Brain microvascular endothelial cell (primary cell): ENCODE data around the gene TMEM9B.
"Not testable (repeated sequence)": the region's sequence is repeated elsewhere in the genome, so short reads cannot be mapped to it uniquely, and the experiment has no call there.

Experiments
- DNase-seq: peaks from one replicate; pipeline ENCODE4 v3.0.0-alpha.2; 2020
- H3K27ac ChIP-seq: fragments of 250-450 bp; sonication (Bioruptor Pico); 2 replicates; pipeline ENCODE4 v1.5.1; 2020; ENCODE audit warnings: mild to moderate bottlenecking, moderate library complexity
- H3K27me3 ChIP-seq: fragments of 250-450 bp; sonication (Bioruptor Pico); replicated peaks from 2 replicates; pipeline ENCODE4 v1.5.1; 2020; ENCODE audit warnings: mild to moderate bottlenecking
- H3K36me3 ChIP-seq: fragments of 250-450 bp; sonication (Bioruptor Pico); replicated peaks from 2 replicates; pipeline ENCODE4 v1.5.1; 2020; ENCODE audit warnings: mild to moderate bottlenecking
- H3K4me3 ChIP-seq: 2 replicates; pipeline ENCODE4 v1.5.1; 2011; ENCODE audit warnings: low read depth, mild to moderate bottlenecking, control low read depth, low read length, moderate library complexity
- in situ Hi-C: cut with HindIII; loops from 2 replicates; pipeline ENCODE4 v1.10.0; 2017; ENCODE audit warnings: low sequenced_read_pairs, low pct_ligation_motif_present
- TF ChIP-seq, protein P1 (sequence below): IDR thresholded peaks from 2 replicates; pipeline ENCODE4 v1.5.1; 2011; ENCODE audit warnings: low read depth, mild to moderate bottlenecking, moderate library complexity, low read length, control low read depth, inconsistent platforms; ENCODE audit errors: missing control alignments

Gene TMEM9B

DNA sequence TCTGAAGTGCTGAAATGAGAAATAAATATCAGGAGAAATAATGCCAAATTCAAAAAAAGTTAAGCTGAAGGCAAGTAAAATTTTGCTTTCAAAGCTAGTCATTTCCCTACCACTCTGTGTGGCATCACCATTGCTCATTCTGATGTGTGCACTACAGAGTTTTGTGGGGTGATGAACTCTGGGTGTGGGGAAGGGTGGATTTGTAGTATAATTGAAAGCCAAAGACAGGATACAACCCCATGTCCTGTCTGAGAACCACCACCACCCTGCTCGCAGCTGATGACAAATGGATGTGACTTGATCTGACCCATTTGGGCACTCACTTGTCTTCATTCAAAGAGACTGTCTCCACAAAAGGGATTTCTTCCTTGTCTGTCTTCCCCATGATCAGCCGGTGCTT, 19.3 kb upstream of the TMEM9B start:
- in situ Hi-C loops: no loop called here
- TF ChIP-seq, protein P1, sequence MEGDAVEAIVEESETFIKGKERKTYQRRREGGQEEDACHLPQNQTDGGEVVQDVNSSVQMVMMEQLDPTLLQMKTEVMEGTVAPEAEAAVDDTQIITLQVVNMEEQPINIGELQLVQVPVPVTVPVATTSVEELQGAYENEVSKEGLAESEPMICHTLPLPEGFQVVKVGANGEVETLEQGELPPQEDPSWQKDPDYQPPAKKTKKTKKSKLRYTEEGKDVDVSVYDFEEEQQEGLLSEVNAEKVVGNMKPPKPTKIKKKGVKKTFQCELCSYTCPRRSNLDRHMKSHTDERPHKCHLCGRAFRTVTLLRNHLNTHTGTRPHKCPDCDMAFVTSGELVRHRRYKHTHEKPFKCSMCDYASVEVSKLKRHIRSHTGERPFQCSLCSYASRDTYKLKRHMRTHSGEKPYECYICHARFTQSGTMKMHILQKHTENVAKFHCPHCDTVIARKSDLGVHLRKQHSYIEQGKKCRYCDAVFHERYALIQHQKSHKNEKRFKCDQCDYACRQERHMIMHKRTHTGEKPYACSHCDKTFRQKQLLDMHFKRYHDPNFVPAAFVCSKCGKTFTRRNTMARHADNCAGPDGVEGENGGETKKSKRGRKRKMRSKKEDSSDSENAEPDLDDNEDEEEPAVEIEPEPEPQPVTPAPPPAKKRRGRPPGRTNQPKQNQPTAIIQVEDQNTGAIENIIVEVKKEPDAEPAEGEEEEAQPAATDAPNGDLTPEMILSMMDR: no peak

DNA sequence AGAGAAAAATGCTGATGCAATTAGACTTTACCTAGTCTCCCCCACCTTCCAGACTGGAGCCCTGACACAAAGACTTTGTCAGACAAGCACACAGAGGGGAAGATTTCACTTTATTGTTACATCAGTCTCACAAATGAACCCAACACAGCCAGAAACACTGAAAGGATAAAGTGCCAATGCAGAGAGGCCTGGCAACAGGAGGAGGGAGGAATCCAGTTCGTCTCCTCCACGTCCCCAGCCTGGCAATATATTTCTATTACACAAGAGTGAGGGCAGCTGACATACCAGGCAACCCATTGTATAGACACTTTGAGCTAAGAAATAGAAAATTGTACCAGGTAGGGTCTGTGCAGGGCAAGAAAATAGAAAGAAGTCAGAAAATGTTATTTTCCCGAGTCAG, 16.2 kb upstream of the TMEM9B start:
- Histone ChIP-seq H3K4me3 (no peak overlapping the region), H3K27me3 (no peaks in the 10 kb centered on the region), H3K36me3 (no peaks in the 10 kb centered on the region), H3K27ac (no peak overlapping the region)
- in situ Hi-C loops: no loop called here
- DNase-seq: no peak
- TF ChIP-seq, protein P1: no peak

More for the DNA sequence above, 19.3 kb upstream of the TMEM9B start:
- H3K27me3 ChIP-seq: no peaks in the 10 kb centered on the region
- no peaks in the 10 kb centered on the region for H3K36me3 ChIP-seq
- H3K4me3 ChIP-seq: no peak overlapping the region
- no peak overlapping the region for H3K27ac ChIP-seq
- no peak for DNase-seq

DNA sequence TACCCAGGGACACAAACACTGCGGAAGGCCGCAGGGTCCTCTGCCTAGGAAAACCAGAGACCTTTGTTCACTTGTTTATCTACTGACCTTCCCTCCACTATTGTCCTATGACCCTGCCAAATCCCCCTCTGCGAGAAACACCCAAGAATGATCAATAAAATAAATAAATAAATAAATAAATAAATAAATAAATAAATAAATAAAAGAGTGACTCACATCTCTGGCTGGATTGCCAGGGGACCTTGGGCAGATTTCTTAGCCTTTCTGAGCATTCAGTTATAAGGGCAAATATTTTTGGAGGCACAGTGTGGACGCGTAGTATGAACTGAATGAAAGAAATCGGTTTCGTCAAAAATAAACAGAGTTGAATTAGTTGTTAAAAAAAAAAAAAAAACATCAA, 15.1 kb upstream of the TMEM9B start:
- H3K27ac ChIP-seq, in situ Hi-C loops, DNase-seq: not testable (repeated sequence)

DNA sequence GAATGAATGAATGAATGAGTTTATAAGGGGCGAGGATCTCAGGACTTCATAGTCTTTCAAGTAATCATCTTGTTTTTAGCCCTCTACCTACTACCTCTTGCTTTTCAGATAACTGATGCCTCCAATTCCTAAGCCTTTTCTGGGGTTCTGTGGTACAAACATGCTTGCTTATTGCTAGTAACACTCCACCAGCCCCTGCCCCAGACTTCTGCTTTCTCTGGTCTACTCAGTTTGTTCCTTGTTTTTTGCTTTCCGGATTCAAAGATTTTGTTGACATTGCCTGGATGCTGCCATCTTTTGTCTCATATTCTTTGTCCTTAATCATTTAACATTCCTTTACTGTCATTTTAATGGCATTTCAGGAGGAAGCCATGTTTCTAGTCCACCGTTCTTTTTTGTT, 8.9 kb upstream of the TMEM9B start:
- in situ Hi-C loops: no loop called here
- DNase-seq: no peak

More for the DNA sequence above, 15.1 kb upstream of the TMEM9B start:
- not testable (repeated sequence) for H3K4me3 ChIP-seq, H3K27me3 ChIP-seq, H3K36me3 ChIP-seq

DNA sequence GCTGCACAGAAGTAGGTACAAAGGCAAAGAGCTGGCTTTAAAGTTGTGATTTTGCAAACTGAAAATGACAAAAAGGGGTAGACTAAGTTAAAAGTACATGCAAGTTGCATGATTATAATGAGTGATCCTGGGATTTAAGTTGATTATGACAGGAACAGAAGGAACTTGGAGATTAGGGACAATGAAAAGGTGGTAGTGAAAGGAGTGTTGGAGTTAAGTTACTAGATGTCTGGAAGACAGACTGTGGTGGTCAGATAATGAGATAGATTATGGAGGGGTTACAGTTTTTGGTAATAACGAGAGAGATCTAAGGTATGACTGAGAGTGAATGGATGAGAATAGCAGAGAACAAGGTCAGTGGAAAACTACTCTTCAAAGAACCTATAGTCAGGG, 7.7 kb upstream of the TMEM9B start:
- no peak for DNase-seq
- Histone ChIP-seq H3K36me3 (no peaks in the 10 kb centered on the region), H3K27ac (no peak overlapping the region), H3K27me3 (no peaks in the 10 kb centered on the region), H3K4me3 (no peak overlapping the region)
- TF ChIP-seq, protein P1: no peak
- in situ Hi-C loops: no loop called here

More for the DNA sequence above, 8.9 kb upstream of the TMEM9B start:
- Histone ChIP-seq H3K4me3 (no peak overlapping the region), H3K27ac (no peak overlapping the region), H3K27me3 (no peaks in the 10 kb centered on the region), H3K36me3 (no peaks in the 10 kb centered on the region)
- TF ChIP-seq, protein P1: no peak

DNA sequence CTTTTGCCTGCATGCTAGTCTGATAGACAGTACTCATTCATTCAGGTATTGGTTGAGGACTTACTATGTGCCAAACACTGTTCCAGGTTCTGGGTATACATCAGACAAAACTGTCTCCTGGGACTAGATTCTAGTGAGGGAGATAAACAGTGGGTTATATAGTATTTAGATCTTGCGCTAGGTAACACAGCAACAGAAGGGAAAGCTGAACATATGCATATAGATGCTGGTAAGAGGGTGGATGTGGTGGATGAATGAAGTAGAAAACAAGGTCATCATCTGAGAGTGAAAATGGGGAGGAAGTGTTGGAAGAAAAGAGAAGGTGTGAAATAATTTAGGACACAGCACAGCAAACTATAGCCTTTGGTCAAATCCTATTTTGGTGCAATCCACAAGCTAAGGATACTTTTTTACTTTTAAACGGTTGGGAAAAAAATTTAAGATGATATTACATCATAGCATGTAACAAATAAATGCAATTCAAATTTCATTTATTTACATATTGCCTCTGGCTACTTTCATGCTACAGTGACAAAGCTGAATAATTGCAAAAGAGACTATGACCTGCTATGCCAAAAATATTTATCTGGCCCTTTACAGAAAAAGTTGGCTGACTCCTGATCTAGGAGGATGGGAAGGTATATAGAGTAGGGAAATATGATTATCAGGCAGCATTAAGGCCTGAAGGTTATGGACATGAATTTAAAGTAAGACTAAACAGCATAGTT, 7.1 kb upstream of the TMEM9B start:
- Histone ChIP-seq H3K4me3 (no peak overlapping the region), H3K36me3 (no peaks in the 10 kb centered on the region), H3K27ac (no peak overlapping the region), H3K27me3 (no peaks in the 10 kb centered on the region)
- TF ChIP-seq, protein P1: no peak
- in situ Hi-C loops: no loop called here
- DNase-seq: no peak
